HUES6 (cell line): Measurements from ENCODE around the gene STAG2.
A peak's percentile ranks its signal among the peaks of the same experiment; 100 is the strongest.
"Not testable (repeated sequence)": the region's sequence is repeated elsewhere in the genome, so short reads cannot be mapped to it uniquely, and the experiment has no call there.

Experiments used
- H3K27ac ChIP-seq: 2 replicates; pipeline ENCODE4 v1.7.0; 2013; ENCODE audit warnings: low read depth, mild to moderate bottlenecking, low read length, inconsistent platforms
- H3K27me3 ChIP-seq: 2 replicates; pipeline ENCODE4 v1.6.1; 2013; ENCODE audit warnings: low read length; ENCODE audit not compliant: control insufficient read depth, insufficient read depth
- H3K36me3 ChIP-seq: 2 replicates; pipeline ENCODE4 v1.6.1; 2013; ENCODE audit warnings: low read length; ENCODE audit not compliant: control insufficient read depth, insufficient read depth
- H3K4me1 ChIP-seq: 2 replicates; pipeline ENCODE4 v1.6.1; 2013; ENCODE audit warnings: low read length; ENCODE audit not compliant: control insufficient read depth, insufficient read depth
- H3K4me3 ChIP-seq: 2 replicates; pipeline ENCODE4 v1.5.1; 2013; ENCODE audit warnings: low read depth, low read length
- H3K9ac ChIP-seq: one replicate; pipeline ENCODE4 v1.6.1; 2013; ENCODE audit warnings: mild to moderate bottlenecking, low read length
- H3K9me3 ChIP-seq: 2 replicates; pipeline ENCODE4 v1.6.1; 2013; ENCODE audit warnings: low read depth, low read length; ENCODE audit not compliant: control insufficient read depth, insufficient read depth

STAG2 gene

GRCh38 chrX:123961268-123962005 lies at the start of gene STAG2:
Gene STAG2, plus strand, starts transcription at chrX:123961706. Its CDS starts 60,922 bp downstream, at chrX:124022628.
- Histone ChIP-seq H3K36me3 (no peaks in the 10 kb centered on the region), H3K27me3 (no peaks in the 10 kb centered on the region), H3K9ac (peak within 1 kb of the TSS; percentile 98), H3K27ac (peak within 1 kb of the TSS; percentile 100), H3K4me1 (0 out of 2 replicates have a peak, but pooled peaks cover 8% of the 10 kb centered on the region), H3K9me3 (no peaks in the 10 kb centered on the region), H3K4me3 (peak within 1 kb of the TSS; percentile 80)

GRCh38 chrX:123917069-123917468 lies 44.4 kb upstream of the STAG2 start:
- Histone ChIP-seq H3K36me3 (no peaks in the 10 kb centered on the region), H3K4me3 (no peak overlapping the region), H3K27ac (no peak overlapping the region), H3K9ac (no peak overlapping the region), H3K27me3 (no peaks in the 10 kb centered on the region), H3K4me1 (no peaks in the 10 kb centered on the region), H3K9me3 (no peaks in the 10 kb centered on the region)

GRCh38 chrX:123918106-123918721 lies 43.3 kb upstream of the STAG2 start:
- no peak overlapping the region for H3K9ac ChIP-seq
- H3K27ac ChIP-seq: no peak overlapping the region
- no peaks in the 10 kb centered on the region for H3K27me3 ChIP-seq
- H3K36me3 ChIP-seq: no peaks in the 10 kb centered on the region
- no peaks in the 10 kb centered on the region for H3K4me1 ChIP-seq
- H3K9me3 ChIP-seq: no peaks in the 10 kb centered on the region
- H3K4me3 ChIP-seq: no peak overlapping the region

GRCh38 chrX:123920105-123920785 lies 41.3 kb upstream of the STAG2 start:
- no peak overlapping the region for H3K27ac ChIP-seq

GRCh38 chrX:123923211-123923610 lies 38.3 kb upstream of the STAG2 start:
- no peaks in the 10 kb centered on the region for H3K27me3 ChIP-seq
- no peak overlapping the region for H3K9ac ChIP-seq
- no peaks in the 10 kb centered on the region for H3K36me3 ChIP-seq
- H3K27ac ChIP-seq: no peak overlapping the region
- H3K4me1 ChIP-seq: peaks cover 5% of the 10 kb centered on the region; the same call in 1 of the 2 replicates
- no peak overlapping the region for H3K4me3 ChIP-seq
- no peaks in the 10 kb centered on the region for H3K9me3 ChIP-seq

More at GRCh38 chrX:123920105-123920785, 41.3 kb upstream of the STAG2 start:
- H3K4me3 ChIP-seq: no peak overlapping the region
- H3K9me3 ChIP-seq: no peaks in the 10 kb centered on the region
- H3K36me3 ChIP-seq: no peaks in the 10 kb centered on the region
- H3K27me3 ChIP-seq: no peaks in the 10 kb centered on the region
- no peak overlapping the region for H3K9ac ChIP-seq
- H3K4me1 ChIP-seq: peaks cover 5% of the 10 kb centered on the region; the same call in 1 of the 2 replicates

- H3K4me3 ChIP-seq: no peak overlapping the region
- H3K9ac ChIP-seq: no peak overlapping the region
Measured at GRCh38 chrX:123924186-123924585, 37.3 kb upstream of the STAG2 start.

GRCh38 chrX:123927845-123928244 lies 33.7 kb upstream of the STAG2 start:
- Histone ChIP-seq H3K27ac (no peak overlapping the region), H3K9ac (no peak overlapping the region), H3K36me3 (no peaks in the 10 kb centered on the region), H3K4me3 (no peak overlapping the region), H3K9me3 (peaks cover 13% of the 10 kb centered on the region), H3K27me3 (no peaks in the 10 kb centered on the region), H3K4me1 (peaks cover 5% of the 10 kb centered on the region; the same call in 1 of the 2 replicates)

More at GRCh38 chrX:123924186-123924585, 37.3 kb upstream of the STAG2 start:
- no peaks in the 10 kb centered on the region for H3K36me3 ChIP-seq
- H3K4me1 ChIP-seq: peaks cover 5% of the 10 kb centered on the region; the same call in 1 of the 2 replicates
- no peaks in the 10 kb centered on the region for H3K27me3 ChIP-seq
- no peaks in the 10 kb centered on the region for H3K9me3 ChIP-seq
- peak overlapping the region; percentile 65 for H3K27ac ChIP-seq

- H3K9me3 ChIP-seq: peaks cover 13% of the 10 kb centered on the region
- H3K4me1 ChIP-seq, H3K27ac ChIP-seq, H3K27me3 ChIP-seq, H3K9ac ChIP-seq, H3K36me3 ChIP-seq, H3K4me3 ChIP-seq: not testable (repeated sequence)
Measured at GRCh38 chrX:123932055-123932454, 29.5 kb upstream of the STAG2 start.

- Histone ChIP-seq H3K27me3 (no peaks in the 10 kb centered on the region), H3K9me3 (no peaks in the 10 kb centered on the region), H3K36me3 (no peaks in the 10 kb centered on the region), H3K27ac (no peak overlapping the region), H3K9ac (no peak overlapping the region), H3K4me1 (peaks cover 14% of the 10 kb centered on the region), H3K4me3 (no peak overlapping the region)
Measured at GRCh38 chrX:123943074-123943473, 18.4 kb upstream of the STAG2 start.

- Histone ChIP-seq H3K4me3 (no peak overlapping the region), H3K9me3 (no peaks in the 10 kb centered on the region), H3K27me3 (no peaks in the 10 kb centered on the region), H3K4me1 (peaks cover 14% of the 10 kb centered on the region), H3K27ac (no peak overlapping the region), H3K36me3 (no peaks in the 10 kb centered on the region), H3K9ac (no peak overlapping the region)
Measured at GRCh38 chrX:123943488-123943887, 18.0 kb upstream of the STAG2 start.

GRCh38 chrX:123949846-123950245 lies 11.7 kb upstream of the STAG2 start:
- H3K36me3 ChIP-seq: no peaks in the 10 kb centered on the region
- H3K4me3 ChIP-seq: no peak overlapping the region
- no peak overlapping the region for H3K9ac ChIP-seq

More at GRCh38 chrX:123949846-123950245, 11.7 kb upstream of the STAG2 start:
- Histone ChIP-seq H3K9me3 (no peaks in the 10 kb centered on the region), H3K4me1 (no peaks in the 10 kb centered on the region), H3K27me3 (no peaks in the 10 kb centered on the region), H3K27ac (no peak overlapping the region)
